SK-N-SH treated with all-trans-retinoic acid at 6 μM for 48 hours (cell line): ENCODE data around the gene PLEKHF1.

ENCODE experiments used
- CSRNP3 ChIP-seq: fragments of 250-450 bp; sonication (Bioruptor Pico); IDR thresholded peaks from 2 replicates; pipeline ENCODE4 v1.5.1; 2021; ENCODE audit warnings: mild to moderate bottlenecking, moderate library complexity
- OSR1 ChIP-seq: fragments of 250-450 bp; sonication (Bioruptor Pico); IDR thresholded peaks from 2 replicates; pipeline ENCODE4 v1.8.0; 2022; ENCODE audit warnings: moderate library complexity, mild to moderate bottlenecking, inconsistent platforms
- POU6F1 ChIP-seq: fragments of 250-450 bp; sonication (Bioruptor Pico); IDR thresholded peaks from 2 replicates; pipeline ENCODE4 v1.8.0; 2021; ENCODE audit warnings: low read depth, mild to moderate bottlenecking, moderate library complexity, borderline replicate concordance
- RARB ChIP-seq: fragments of 250-450 bp; sonication (Bioruptor Pico); IDR thresholded peaks from 2 replicates; pipeline ENCODE4 v1.8.0; 2021; ENCODE audit warnings: mild to moderate bottlenecking, moderate library complexity
- ZFP30 ChIP-seq: fragments of 450-650 bp; formaldehyde crosslinking; IDR thresholded peaks from 2 replicates; pipeline ENCODE4 v1.5.0; 2022; ENCODE audit warnings: mild to moderate bottlenecking, moderate library complexity

GRCh38 chr19:29617366-29618266 is 47.6 kb upstream of the PLEKHF1 start:
- TF ChIP-seq POU6F1 (CRISPR knock-in tag) = no peak
- no peak for TF ChIP-seq OSR1 (CRISPR knock-in tag)
- no peak for TF ChIP-seq RARB
- no peak for TF ChIP-seq CSRNP3 (CRISPR knock-in tag)
- no peak for TF ChIP-seq ZFP30 (CRISPR knock-in tag)
